ENCODE results near the gene EP400. TPM values are rescaled to one million over a fixed set of nuclear protein-coding genes. Genes with fewer than 3 reads are reported as not detected.

Gene EP400
- total RNA-seq, 3 donors from 2014 or later = 34.9 to 47.8 (median 40.7) TPM

GRCh38 chr12:131943389-131943788 lies 6.4 kb upstream of the EP400 start:
- Histone ChIP-seq H3K36me3 (ENCODE audit: low read depth) (no peaks in the 10 kb centered on the region), H3K4me3 (no peak overlapping the region), H3K4me1 (ENCODE audit: low read depth) (peaks cover 9% of the 10 kb centered on the region), H3K9me3 (no peaks in the 10 kb centered on the region)
- TF ChIP-seq CTCF (IDR thresholded peaks at IDR 0.05) = no peak
- intact Hi-C loops (cut with DNase I, micrococcal nuclease) = no loop called here
- no peak for DNase-seq
- ATAC-seq = no peak

- Histone ChIP-seq H3K4me3 (no peak overlapping the region), H3K4me1 (ENCODE audit: low read depth) (peaks cover 11% of the 10 kb centered on the region), H3K9me3 (no peaks in the 10 kb centered on the region), H3K36me3 (ENCODE audit: low read depth) (no peaks in the 10 kb centered on the region)
- TF ChIP-seq CTCF (IDR thresholded peaks at IDR 0.05) = no peak
- ATAC-seq (no peak), DNase-seq (no peak)
- intact Hi-C loops (cut with DNase I, micrococcal nuclease) = no loop called here
Observed at GRCh38 chr12:131943876-131944275, 5.9 kb upstream of the EP400 start.

- no peak for DNase-seq
- intact Hi-C loops (cut with DNase I, micrococcal nuclease) = no loop called here
- TF ChIP-seq CTCF (IDR thresholded peaks at IDR 0.05) = no peak
- H3K4me1 ChIP-seq (ENCODE audit: low read depth) = peaks cover 8% of the 10 kb centered on the region
- no peak for ATAC-seq
- H3K4me3 ChIP-seq = no peak overlapping the region
- H3K9me3 ChIP-seq = no peaks in the 10 kb centered on the region
- no peaks in the 10 kb centered on the region for H3K36me3 ChIP-seq (ENCODE audit: low read depth)
Observed at GRCh38 chr12:131944601-131945251, 5.0 kb upstream of the EP400 start.

- Histone ChIP-seq H3K36me3 (ENCODE audit: low read depth) (no peaks in the 10 kb centered on the region), H3K9me3 (no peaks in the 10 kb centered on the region), H3K4me3 (no peak overlapping the region), H3K4me1 (ENCODE audit: low read depth) (peaks cover 14% of the 10 kb centered on the region)
- TF ChIP-seq CTCF (IDR thresholded peaks at IDR 0.05) = no peak
- intact Hi-C loops (cut with DNase I, micrococcal nuclease) = no loop called here
- ATAC-seq (no peak), DNase-seq (no peak)
Observed at GRCh38 chr12:131946757-131947156, 3.0 kb upstream of the EP400 start.

- intact Hi-C loops (cut with DNase I, micrococcal nuclease) = no loop called here
- ATAC-seq (no peak), DNase-seq (no peak)
- no peaks in the 10 kb centered on the region for H3K9me3 ChIP-seq
- TF ChIP-seq CTCF (IDR thresholded peaks at IDR 0.05) = no peak
- peaks cover 14% of the 10 kb centered on the region for H3K4me1 ChIP-seq (ENCODE audit: low read depth)
- H3K36me3 ChIP-seq (ENCODE audit: low read depth) = no peaks in the 10 kb centered on the region
- no peak overlapping the region for H3K4me3 ChIP-seq
Observed at GRCh38 chr12:131947482-131948027, 2.2 kb upstream of the EP400 start.
